Endometrium (tissue), 2 donors: ENCODE measurements around the gene EVL.
"Not testable (repeated sequence)": the region's sequence is repeated elsewhere in the genome, so short reads cannot be mapped to it uniquely, and the experiment has no call there.

Experiments
- FAIRE-seq: peaks from 2 replicates; lab custom pipeline; 2012; peaks lifted over from hg19 to GRCh38; lab: Jason Lieb, UNC
- donor health status: control.
- donor health status: control.

Gene EVL

GRCh38 chr14:100147691-100148464 is 82.7 kb downstream of the EVL start:
- FAIRE-seq: no peak

- no peak for FAIRE-seq
Observed at GRCh38 chr14:100148837-100149731, 83.9 kb downstream of the EVL start.

DNA sequence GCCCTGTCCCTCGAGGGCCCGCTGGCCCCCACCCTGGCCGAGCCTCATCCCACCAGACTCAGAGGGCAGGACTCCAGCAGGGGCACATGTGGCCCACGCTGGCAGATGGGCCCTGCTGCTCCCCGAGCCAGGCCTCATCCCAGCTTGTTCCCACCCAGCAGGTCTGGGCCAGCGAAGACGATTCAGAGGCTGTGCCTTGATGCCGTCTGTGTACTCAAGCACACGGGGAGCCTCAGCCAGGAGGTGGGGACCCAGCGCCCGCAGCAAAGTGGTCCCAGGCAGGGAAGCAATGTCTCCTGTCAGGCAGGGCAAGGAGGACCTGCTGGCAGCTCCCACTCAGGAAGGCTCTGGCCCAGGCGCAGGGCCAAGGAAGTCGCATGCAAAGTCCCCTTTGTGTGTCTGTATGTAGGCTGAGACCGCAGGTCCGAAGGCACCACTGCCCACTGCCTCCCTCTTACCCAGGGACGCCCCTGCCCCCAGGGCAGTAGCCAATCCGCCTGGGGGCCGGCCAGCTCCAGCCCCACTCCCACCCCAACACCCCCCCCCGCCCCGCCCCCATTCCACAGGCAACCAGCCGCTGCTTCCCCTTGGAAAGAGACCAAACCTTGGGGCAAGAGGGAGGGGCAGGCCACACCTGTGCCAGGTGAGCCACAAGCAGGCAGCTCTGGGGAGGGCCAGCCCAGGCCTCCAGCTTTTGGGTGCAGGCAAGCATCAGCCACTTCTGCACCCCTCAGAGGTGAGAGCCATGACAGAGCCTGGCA is 84.8 kb downstream of the EVL start:
- FAIRE-seq: no peak

- FAIRE-seq: no peak
Observed at GRCh38 chr14:100150932-100151587, 85.8 kb downstream of the EVL start.

GRCh38 chr14:100152091-100152490 is 86.9 kb downstream of the EVL start:
- no peak for FAIRE-seq

GRCh38 chr14:100153560-100153959 is 88.3 kb downstream of the EVL start:
- no peak for FAIRE-seq

DNA sequence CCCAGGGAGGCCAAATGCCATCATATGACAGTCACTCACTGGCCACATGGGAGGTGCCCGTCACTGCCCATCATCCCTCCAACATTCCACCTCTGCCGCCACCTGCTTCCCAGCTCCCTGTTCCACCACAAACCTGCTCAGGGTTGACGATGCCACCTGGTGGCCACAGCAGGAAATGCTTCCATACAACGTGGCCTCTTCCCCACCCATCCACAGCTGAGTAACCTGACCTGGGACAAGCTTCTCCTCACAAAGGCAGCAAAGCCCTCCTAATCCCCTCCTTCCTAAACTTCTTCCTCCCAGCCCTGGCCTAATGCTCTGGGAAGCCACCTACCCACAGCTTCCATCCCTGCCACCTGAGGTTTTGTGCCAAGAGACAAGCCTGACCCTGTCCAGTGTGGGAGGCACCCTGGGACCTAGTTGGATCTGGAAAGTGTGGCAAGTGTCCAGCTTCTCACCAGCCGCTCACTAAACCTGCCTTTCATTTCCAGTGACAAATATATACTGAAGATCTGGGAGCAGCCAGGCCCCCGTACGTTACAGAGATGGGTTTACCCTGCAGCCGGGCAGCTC is 89.9 kb downstream of the EVL start:
- no peak for FAIRE-seq

- peak; percentile 77 for FAIRE-seq
Observed at GRCh38 chr14:100155756-100156616, 90.8 kb downstream of the EVL start.

DNA sequence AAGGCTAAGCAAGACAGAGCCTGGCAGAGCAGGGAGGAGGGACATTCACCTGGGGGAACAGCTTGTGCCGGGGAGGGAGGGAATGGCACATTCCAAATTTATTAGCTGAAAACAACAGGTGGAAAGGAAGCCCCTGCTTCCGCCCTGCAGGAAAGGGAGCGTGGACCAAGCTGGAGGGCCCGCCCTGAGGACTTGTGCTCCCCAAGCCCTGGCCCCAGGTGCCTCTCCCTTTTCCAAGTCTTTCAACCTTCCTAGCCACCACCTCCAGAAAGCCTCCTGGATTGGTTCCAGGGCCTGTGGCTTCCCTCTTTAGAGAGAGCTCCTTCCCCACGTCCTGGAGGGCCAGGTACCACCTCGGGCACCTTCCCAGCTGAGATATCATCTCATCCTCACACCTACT is 91.6 kb downstream of the EVL start:
- FAIRE-seq: no peak

GRCh38 chr14:100157548-100158232 is 92.5 kb downstream of the EVL start:
- FAIRE-seq: not testable (repeated sequence)

GRCh38 chr14:100158566-100159093 is 93.4 kb downstream of the EVL start:
- FAIRE-seq: no peak

GRCh38 chr14:100159094-100159864 is 94.1 kb downstream of the EVL start, which contains the start of gene DEGS2:
Gene DEGS2 (minus strand): TSS chr14:100159645. CDS start chr14:100159587, 58 bp downstream.
- FAIRE-seq: no peak

- FAIRE-seq: no peak
Observed at GRCh38 chr14:100159865-100160533, 94.8 kb downstream of the EVL start.

GRCh38 chr14:100160534-100160916 is 95.3 kb downstream of the EVL start:
- no peak for FAIRE-seq

DNA sequence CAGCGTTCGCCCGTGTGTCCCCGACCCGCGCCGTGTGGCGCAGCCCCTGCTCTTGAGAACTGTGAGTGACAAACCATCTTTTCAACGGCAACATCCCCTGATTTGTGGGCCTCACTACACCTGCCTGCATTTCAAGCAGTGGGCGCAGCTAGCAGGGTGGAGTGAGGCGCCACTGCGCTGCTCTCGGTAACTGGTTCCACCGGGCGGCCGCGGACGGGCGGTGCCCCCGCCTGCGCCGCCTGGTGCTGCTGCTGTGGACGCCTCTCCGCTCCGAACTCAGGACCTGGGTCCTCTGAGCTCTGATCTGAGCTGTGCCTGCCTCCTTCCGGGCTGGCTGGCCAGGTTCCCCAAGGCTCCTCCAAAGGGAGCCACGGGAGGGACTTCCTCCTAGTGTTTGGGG is 100.2 kb downstream of the EVL start:
- no peak for FAIRE-seq

DNA sequence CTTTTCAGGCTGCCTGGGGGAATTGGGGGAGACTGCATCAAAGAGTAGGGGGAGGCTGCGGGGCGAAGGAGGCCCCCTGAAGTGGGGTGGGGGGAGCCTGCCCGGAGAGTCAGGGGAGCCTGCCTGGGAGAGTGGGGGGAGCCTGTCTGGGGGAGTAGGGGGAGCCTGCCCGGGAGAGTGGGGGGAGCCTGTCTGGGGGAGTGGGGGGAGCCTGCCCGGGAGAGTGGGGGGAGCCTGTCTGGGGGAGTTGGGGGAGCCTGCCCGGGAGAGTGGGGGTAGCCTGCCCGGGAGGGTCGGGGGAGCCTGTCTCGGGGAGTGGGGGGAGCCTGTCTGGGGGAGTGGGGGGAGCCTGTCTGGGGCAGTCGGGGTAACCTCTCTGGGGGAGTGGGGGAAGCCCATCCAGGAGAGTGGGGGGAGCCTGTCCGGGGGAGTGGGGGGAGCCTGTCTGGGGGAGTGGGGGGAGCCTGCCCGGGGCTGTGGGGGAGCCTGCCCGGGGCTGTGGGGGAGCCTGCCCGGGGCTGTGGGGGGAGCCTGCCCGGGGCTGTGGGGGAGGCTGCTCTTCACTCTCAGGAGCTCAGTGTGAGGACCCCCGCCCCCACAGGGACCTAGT is 100.7 kb downstream of the EVL start:
- FAIRE-seq: no peak

GRCh38 chr14:100168506-100168905 is 103.3 kb downstream of the EVL start:
- FAIRE-seq: no peak

- no peak for FAIRE-seq
Observed at GRCh38 chr14:100170880-100171279, 105.7 kb downstream of the EVL start.
